ENCODE results near the gene BRD3.
A peak's percentile ranks its signal among the peaks of the same experiment; 100 is the strongest.

Gene BRD3

DNA sequence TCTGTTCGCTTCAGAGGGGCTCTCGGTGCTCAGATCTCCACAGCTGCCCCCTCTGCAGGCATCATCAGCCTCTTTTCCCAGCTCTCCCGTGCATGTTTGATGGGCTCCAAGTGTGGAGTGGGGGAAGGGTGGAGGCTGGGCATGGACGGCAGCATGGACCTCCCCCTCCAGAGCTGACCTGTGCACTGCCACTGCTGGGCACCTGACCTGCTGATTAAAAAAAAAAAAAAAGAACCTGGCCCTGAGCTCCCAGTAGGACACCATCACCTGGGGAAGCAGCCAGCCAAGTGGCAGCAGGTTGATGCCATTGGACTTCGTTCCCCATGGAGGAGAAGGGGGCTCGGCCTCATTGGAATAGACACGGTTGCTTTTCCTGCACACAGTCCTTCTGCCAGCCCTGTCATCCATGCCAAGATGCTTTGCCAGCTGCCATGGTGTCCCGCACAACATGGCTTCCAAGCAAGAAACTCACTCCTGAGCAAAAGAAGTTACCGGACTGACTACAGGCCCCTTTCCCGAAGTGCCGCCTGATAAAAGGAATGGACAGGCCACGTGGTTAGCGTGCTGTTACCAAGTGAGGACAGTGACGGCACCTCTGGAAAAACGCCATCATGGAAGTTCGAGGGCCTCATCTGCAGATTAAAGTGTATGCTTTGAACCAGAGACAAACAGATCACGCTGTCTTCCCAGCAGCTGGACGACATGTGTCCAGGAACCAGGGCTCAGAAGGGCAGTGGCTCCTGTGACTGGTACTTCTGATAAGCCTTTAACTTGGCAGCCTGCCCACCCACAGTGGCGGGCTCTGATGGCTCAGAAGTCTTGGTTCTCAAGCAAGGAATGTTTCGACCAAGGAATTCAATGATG is 57.3 kb downstream of the BRD3 start:
- no peak for DNase-seq

DNA sequence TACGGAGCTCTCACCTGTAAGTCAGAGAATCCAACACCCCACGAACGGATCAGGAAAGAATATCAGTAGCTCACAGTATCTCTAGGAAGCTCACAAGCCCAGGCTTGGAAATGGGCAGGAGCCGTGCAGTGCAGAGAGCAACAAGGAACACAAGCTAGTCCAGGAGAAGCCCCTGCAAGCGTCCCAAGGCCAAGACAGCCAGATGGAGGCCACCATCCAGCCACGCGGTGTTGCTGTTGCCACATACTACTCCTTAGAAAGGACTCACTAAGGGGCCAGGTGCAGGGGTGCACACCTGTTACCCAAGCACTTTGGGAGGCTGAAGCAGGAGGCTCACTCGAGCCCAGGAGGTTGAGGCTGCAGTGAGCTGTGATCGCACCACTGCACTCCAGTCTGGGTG is 60.3 kb downstream of the BRD3 start:
- no peak for DNase-seq

DNA sequence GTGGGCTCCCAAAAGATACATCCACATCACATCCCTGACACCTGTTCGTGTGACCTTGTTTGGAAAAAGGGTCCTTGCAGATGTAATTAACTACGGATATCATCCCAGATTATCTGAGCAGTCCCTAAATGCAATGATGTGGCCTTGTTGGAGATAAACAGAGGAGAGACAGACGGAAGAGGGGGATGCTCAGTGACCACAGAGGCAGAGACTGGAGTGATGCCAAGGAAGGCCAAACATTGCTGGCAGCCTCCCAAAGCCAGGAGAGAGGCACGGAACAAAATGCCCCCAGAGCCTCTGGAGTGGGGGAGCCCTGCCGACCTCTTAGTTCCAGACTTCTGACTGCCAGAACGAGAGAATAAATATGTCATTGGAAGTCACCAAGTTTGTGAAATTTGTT is 60.7 kb downstream of the BRD3 start:
- DNase-seq: no peak

DNA sequence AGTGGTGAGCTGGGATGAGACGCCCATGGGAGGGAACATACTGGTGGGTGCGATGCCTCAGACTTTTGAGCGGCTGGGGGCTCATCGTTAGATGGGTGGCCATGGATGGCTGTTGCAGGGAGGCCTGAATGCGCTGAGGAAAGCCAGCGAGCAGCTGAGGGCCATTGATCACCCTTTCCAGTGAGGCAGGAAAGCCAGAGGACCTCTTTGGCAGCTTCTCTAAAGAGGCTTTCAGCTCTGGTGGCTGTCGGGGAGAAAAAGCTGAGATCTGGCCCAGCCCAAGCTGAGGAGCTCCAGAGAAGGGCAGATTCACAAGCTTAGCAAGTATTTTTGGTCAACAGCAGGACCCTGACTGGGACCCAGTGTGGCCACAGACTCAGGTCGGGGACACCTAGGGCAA is 62.4 kb downstream of the BRD3 start:
- no peak for DNase-seq

DNA sequence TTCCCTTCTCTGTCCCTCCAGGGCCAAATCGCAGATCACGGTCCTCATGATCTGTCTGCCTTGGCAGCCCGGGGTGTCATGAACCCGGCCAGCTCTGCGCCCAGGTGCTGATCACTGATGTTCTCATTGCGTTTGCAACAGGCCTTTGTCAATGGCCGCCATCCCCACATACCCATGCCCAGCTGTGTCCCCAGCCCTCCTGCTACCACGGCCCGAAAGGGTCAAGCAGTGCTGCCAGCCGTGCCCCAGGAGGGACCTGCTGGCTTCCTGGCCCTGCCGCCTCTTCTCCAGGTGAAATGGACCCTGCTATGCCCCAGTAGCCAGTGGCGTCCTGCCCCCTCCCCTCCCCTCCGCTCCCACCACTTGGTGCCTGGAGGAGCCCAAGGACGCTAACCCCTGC is 62.9 kb downstream of the BRD3 start:
- DNase-seq: no peak

DNA sequence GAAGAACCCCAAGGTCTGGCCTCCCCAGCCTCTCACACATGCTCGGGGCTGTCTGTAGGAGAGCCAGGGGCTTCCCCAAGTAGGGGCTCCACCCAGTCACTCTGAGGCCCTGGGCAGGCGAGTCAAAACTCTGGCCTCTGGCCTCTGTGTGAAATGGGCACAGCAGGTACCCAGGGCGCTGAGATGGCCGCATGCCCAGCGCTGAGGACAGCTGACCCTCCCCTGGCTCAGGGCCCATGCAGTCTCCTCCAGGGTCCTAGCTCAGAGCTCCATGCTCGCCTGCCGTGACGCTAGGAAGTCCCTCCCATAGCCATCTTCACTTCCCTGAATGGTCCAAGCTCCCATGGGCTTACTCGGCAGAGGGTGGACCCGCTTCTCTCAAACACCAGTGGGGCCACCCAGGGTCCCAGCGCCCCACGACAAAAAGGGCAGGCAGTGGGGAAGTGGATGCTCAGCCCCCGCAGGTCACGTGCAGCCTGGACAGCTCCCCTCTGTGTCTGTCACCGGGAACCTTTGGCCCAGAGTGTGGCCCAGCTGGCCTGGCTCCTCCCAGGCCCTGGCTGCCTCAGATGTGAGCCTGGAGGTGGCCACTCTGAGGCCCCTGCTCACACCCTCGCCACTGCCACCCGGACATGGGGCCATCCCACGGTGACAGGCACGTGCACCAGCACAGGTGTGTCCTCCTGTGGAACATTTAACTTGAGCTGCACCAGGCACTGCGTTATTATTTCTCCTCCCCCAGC is 63.5 kb downstream of the BRD3 start:
- DNase-seq: no peak

DNA sequence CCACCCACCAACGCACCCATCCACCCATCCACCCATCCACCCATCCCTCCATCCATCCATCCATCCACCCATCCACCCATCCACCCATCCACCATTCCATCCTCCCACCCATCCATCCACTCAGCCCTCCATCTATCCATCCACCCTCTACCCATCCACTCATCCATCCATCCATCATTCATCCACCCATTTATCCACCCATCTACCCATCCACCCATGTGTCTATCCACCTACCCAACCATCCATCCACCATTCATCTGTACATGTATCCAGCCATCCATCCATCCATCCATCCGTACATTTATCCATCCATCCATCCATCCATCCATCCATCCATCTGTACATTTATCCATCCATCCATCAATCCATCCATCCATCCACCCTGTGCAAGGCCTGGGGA is 64.6 kb downstream of the BRD3 start:
- DNase-seq: no peak

DNA sequence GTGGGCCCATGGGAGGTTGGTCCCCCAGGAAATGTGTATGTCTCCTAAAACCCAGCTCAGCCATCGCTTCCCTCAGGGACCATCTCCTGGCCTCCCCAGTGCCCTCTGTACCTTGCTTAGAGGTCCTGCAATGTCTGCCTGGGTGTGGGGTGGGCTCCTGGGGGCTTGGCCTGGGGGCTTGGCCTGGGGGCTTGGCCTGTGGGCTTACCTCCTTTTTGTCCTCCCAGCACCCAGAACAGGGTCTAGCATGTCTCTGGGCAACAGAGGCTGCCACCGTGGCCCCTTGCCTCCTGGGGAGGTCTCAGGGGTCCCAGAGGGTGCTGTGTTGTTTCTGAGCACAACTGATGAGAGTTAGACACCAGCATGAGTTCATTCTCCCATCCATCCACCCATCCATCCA is 65.0 kb downstream of the BRD3 start:
- DNase-seq: no peak

DNA sequence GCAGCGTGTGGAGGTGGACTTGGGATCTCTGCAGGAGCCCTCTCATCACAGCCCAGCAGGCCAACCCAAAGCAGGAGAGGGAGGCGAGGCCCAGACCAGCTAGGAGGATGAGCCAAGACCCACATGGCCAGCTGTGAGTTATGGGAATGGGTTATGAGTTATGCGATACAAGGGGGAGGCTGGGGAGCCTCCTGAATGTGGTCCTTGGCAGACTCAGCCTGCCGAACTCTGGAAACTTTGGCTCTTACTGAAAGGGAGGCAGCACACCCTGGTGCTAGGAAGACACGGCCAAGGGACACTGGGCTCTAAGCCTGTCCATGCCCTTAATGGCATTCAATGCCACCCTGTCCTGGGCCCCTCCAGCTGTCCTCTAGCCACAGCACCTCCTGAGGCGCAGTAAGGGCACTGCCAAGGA is 68.0 kb downstream of the BRD3 start:
- no peak for DNase-seq

DNA sequence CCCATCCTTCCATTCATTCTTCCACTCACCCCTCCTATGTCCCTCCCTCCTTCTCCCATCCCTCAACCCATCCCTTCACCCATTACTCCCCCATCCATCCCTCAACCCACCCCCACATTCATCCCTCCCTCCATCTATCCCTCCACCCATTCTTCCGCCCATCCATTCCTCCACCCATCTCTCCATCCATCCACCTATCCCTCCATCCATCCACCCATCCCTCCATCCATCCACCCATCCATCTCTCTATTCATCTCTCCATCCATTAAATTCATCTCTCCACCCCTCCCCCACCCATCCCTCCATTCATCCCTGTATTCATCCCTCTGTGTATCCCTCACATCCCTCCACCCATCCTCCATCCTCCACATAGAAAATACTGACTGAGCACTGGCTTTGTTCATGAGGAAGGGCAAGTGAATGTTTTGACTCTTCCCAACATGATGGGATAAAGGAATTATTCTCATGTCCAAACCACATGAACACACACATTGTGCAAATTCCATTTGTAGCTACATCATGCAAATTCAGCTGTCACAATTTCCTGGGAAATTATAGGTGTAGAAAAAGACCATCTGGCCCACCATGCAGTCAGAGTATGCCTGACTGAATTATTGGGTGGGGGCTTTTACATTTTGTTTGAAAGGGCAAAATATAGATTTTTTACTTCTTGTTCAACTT is 68.8 kb downstream of the BRD3 start:
- DNase-seq: no peak

DNA sequence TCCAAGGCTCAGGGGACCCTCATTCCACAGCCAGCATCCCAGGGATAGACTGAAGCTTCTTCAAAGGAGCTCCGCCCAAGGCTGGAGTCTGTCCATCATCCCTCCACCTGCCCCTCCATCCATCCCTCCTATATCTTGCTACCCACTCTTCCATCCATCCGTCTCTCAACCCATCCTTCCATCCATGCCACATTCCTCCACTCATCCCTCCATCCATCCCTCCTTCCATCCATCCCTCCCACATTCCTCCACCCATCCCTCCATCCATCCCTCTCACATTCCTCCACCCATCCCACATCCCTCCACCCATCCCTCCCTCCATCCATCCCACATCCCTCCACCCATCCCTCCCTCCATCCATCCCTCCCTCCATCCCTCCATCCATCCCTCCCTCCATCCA is 70.2 kb downstream of the BRD3 start:
- DNase-seq: no peak

DNA sequence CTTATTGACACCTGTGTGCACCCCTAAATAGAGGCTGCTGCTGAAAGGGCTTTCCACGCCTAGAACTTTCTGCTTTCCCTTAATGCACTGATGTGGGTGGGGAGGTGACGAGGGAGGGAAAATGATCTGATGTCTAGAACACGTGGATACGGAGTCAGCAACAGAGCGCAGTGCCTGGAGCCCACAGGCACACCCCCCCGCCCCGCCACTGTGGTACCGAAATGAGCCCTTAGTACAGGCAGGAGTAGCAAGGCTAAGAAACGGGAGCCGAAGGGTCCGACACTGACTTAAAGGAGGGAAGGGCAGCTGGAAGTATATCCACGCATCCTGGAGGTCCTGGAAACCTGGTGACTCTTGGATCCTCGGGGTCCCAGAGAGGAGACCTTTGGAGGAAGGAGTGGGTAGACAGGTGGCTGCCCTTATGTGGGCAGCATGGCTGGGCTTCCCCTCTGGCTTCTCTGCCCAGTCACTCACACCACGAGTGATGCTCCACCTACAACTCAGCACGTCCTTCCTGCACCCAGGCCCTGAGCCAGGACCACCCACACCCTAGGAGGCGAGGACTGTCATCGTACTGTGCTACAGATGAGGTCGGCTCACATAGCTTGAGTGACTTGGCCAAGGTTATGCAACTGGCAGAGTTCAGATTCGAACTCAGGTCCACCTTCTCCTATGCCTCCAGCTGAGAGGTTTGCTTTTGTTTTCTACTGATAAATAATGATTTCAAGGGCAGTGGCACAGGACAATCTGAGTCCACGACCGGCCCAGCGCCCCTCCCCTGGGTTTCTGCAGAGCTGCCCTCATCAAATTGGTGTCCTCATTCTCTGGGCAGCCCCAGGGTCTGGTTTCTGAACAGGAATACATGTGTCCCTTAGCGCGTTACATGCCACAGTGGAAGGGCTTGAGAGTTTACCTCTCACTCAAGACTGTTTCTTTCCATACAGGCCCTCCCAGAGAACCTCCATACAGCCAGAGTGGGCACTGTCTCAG is 71.0 kb downstream of the BRD3 start:
- no peak for DNase-seq

DNA sequence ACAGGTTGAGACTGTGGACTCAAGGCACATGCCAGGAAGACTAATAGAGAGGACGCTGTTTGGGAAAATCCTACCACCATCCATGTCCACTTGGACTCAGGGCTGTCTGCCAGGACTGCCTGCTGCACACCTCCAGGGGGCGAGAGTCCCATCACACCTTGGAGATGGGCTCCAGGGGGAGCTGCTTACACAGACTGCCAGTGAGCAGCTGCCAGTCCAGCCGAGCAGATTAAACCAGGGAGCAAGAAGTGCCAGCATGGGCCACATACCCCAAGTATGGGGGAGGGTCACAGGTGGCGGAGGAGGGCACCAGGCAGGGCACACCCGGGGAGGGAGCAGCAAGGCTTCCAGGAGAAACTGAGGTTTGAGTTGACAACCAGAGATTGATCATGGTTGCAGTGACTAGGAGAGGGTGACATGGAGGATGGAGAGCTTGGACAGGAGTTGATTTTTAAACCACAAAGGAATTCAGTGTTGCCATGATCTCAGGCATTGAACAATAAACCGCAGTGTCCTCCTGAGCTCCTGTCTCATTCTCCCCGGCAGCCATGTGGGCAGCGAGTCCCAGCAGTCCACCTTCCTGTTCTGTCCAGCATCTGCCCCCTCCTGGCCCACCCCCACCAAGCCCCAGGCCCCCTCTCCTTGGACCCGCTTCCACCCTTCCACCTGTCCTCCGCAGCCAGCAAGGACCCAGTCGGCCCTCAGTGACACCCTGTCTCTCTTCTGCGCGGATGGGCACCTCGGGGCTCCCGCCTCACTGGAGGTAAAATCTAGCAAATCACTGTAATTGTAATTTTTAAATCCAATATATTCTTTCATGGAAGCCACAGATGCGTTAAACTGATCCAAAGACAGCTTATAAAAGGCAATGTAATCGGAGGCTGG is 72.6 kb downstream of the BRD3 start:
- no peak for DNase-seq

DNA sequence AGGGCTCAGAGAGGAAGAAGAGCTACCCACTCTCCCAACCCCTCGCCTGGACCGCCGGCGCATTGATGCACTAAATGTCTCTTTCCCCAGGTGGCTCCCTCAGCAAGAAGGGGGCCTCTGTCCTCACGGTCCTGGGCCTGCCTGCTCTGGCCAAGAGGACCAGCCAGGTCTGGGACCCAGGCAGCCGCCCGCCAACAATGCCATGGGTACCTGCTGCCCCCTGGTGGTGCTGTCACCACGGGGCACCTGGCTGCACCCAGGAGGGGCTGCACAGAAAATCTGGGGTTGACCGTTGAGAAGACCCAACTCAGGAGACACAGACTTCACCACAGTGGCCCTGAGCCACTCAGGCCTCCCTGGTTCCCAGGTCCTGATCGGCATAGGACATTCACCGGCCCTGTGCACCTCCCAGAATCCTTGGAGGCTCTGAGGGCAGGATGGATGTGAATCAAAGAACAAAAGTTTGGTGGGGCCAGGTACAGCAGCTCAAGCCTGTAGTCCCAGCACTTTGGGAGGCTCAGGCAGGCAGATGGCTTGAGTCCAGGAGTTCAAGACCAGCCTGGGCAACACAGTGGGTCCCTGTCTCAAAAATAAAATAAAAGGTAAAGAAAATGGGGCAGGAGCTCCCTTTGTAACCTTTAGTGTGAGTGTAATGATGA is 73.3 kb downstream of the BRD3 start:
- peak; percentile 47 for DNase-seq

DNA sequence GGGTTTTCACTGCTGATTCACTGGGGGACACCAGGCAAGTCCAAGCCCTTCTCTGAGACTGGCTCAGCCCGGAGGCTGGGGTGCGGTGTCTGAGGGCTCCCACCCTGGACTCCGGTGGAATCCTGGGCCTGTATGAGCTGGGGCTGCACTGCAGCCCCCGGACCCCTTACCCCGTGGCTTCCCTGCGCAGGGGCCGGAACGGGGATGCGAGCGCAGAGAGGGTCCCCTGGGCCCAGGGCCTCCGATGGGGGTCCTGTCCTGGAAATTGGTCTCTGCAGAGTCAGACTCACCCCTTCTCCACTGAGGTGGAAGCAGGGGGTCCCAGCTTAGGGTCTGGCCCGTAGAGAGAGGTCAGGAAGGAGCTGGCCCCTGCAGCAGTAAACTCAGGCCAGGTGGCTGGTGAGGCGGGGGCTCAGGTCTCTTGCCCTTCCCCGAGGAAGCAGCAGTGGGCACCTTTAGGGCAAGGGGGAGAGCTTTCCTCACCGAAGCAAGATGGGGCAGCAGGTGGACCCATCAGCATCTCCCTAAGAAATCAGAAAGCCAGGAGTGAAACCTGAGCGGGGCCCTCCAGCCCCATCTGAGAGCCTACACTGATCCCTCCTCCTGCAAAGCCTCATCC is 74.1 kb downstream of the BRD3 start:
- DNase-seq: no peak

DNA sequence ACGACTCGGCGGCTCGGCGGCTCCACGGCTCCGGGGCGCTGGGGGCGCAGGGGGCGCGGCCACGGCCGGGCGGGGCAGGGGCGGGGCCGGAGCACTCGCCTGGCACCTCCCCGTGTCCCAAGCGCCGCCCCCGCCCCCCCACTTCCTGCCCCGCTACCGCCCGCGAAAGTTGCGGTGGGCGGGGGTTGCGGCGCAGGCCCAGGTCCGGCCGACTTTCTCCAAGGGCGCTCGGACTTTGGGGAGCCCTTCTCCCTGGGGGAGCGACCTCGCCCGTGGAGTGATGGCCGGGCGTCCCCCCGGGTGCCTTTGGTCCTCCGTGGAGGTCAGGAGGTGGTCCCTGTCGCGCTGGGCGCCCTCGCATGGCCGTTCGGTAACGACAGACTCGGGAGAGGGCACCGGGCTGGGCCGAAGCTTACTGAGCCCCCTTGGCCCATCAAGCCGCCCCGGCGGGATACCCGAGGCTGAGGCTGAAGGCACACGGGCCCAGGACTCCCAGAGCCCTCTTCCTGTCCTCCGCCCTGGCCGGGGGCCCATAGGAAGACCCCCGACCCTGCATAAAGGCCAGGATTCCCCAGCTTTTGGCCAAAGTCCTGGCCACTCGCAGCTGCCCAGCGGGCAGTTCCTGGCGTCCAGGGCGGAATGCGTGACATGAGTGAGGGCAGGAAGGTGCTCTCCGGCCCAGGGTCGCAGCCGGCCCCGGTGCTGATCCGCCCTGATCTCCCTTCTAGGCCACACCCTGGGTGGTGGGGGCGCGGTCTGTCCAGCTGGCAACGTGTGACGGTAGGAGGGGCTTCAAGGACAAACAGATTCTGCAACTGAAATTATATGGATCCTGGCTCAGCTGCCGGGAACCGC is 74.8 kb downstream of the BRD3 start:
- DNase-seq: peak; percentile 82

DNA sequence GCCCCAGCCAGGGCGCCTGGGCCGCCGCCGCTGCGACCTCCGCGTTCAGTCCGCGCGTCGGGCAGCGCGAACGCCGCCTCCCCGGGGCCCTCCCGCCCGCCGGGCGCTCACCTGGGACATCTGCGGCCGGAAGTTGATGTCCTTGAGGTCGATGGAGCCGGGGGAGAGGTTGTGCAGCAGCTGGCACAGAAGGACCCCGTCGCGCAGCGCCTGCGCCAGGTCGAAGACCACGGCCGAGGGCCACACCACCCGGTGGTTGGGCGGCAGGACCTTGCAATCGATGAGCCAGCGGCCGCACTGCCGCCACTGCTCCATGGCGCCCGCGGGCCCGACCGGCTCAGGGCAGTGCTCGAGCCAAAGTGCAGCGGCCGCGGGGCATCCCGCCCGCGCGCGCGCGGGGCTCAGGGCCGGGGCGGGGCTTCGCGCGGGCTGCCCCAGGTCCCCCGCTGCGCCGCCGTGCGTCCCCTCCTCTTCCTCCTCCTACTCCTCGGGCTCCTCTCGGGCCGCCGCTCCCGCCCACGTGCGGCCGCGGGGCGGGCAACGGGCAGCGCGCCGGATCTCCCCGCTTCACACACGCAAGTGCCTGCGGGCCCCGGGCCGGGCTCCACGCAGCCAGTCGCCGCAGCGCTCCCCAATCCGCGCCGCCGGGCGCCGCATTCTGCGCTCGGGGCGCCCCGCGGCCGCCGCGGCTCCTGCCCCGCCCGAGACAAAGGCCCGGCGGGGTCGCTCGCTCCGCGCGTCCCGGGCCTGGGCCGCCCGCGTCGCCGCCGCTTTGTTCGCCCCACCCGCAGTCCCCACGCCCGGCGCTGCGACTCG is 75.7 kb downstream of the BRD3 start, which contains the start of gene VAV2:
TSS of gene VAV2 (minus strand) at position 361 of the 816 bp plus-strand sequence. CDS start at position 315, 46 bp downstream.
- peak; percentile 45 for DNase-seq

DNA sequence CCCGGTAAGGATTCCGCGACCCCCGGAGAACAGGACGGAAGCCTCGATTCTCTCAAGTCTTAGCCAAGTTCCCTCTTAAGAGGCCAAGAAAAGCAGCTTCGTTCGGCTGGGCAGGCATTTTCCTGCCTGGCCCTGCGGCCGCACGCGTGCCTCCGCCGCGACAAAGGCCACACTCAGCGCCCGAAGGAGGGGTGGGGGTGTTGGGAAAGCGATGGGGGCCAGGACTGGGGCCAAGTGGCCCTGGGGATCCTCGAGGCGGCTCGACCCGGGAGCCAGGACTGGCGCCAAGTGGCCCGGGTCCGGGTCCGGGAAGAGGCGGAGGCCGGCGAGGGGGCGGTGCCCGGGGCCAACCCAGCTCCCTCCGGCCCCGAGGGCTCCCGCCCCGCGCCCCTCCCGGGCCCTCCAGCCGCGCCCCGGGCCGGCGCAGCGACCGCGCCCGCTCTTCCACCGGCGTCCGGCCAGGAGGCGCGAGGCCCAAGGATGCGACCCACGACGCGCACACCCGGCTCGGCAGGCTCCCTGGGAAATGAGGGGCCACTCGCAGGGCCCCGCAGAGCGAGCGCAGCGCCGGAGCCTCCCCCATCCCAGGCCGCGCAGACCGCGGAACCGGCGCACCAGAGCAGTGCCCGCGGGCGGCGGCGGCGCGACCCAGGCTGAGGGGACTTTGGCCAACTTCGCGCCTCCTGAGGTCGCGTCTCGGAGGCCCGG is 76.5 kb downstream of the BRD3 start:
- DNase-seq: no peak
